GM12872 (cell line): ENCODE results near the gene MCAM.

Source experiments
- TF ChIP-seq, protein P1 (sequence below): IDR thresholded peaks from 3 replicates; pipeline ENCODE4 v1.5.1; 2011; ENCODE audit warnings: low read depth, mild to moderate bottlenecking, low read length, moderate library complexity; ENCODE audit not compliant: insufficient read depth

Gene MCAM

DNA sequence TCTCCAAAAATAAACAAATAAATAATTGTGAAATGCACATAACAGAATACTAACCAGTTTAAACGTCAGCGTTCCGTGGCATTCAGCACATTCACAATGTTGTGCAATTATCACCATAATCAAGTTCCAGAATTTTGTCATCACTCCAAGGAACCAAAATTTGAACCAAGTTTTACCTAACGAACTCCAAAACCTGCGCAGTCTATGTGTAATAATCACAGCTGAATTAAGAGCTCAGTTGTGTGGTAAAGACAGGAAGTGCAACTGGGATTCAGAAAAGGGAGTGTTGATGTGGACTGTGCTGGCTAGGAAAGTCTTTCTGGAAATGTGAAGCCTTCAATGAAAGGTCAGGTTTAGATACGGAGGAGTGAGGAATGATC is 5.4 kb upstream of the MCAM start:
- TF ChIP-seq, protein P1, sequence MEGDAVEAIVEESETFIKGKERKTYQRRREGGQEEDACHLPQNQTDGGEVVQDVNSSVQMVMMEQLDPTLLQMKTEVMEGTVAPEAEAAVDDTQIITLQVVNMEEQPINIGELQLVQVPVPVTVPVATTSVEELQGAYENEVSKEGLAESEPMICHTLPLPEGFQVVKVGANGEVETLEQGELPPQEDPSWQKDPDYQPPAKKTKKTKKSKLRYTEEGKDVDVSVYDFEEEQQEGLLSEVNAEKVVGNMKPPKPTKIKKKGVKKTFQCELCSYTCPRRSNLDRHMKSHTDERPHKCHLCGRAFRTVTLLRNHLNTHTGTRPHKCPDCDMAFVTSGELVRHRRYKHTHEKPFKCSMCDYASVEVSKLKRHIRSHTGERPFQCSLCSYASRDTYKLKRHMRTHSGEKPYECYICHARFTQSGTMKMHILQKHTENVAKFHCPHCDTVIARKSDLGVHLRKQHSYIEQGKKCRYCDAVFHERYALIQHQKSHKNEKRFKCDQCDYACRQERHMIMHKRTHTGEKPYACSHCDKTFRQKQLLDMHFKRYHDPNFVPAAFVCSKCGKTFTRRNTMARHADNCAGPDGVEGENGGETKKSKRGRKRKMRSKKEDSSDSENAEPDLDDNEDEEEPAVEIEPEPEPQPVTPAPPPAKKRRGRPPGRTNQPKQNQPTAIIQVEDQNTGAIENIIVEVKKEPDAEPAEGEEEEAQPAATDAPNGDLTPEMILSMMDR = no peak

DNA sequence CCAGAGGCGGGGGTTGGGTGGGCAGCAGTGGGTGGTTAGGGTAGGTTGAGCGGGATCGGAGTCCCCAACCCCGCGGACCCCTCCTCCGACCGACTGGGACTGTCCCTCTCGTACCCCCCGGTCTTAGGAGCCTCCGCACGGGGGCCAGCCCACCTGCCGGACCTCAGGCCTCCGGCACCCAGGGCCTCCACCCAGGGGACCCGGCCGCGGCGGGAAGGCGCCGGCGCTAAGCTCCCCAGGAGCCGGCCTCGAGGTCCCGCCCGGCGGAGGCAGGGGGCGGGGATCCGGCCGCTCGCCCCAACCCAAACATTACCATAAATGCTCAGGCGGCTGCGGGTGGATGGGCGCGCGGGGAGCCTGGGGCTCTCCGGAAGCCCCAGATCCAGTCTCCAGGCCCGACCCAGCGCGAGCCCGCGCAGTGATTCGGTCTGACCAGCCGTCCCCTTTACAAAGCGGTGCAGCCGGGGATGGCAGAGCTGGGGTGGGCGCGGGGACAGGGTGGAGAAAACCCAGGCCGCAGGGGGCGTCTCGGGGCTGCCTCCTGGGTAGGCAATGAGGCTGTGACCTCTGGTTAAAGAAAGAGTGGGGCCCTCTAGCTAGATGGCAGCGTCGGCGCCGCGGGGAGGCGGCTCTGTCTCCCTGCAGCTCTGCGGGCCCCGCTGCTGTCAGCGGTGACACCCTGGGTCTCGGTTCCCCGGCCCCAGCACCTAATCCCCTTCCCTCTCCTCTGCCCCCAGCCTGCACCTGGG is 4.0 kb upstream of the MCAM start:
- TF ChIP-seq, protein P1 = no peak; the same call in 2 of the 3 replicates

DNA sequence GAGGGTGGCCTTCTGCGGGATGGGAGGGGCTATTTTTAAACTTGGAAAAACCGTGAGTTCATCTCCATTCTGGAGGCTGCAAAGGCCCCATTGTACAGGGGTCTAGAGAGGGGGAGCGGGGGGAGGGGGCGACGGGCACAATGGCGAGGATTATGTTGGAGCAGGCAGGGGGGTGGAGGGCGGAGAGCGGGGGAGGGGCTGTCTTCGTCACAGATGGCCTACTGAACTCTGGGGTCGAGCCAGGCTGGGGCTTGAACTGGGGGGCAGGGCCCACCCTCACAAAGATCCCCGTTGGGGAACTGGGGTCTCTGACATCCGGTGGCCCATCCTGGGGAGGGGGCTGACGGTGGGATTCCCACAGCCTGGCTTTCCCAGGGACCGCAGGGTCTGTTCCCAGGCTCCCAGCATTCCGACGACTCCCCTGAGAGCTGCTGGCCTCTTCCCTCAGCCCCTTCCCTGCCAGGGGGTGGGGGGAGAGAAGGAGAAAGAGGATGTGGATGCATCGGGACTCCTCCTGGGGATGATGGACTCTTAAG is 3.4 kb upstream of the MCAM start:
- TF ChIP-seq, protein P1 = no peak

DNA sequence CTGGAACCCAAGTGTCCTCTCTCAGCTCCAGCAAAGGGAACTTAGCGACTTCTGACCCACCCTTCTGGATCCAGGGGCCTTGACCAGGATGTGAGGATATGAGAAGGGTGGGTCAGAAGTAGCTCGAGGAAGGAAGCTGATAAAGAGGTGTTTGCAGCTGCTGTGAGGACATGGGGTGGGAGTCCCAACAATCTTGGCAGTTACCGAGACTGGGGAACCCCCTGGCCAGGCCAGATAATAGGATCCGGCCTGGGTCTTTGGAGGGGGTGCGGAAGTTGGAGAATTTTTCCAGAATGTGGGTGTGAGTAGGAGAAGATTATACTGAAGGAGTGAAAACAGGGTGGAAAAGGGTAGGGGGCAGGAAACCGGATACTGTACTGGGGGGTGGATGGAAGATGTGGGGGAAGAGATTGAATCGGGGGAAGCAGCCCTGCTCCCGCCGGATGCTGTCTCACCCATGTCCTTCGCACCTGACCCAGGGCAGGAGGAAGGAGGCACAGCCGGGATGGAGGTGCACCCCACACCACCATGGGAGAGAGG is 2.8 kb upstream of the MCAM start:
- TF ChIP-seq, protein P1 = no peak

DNA sequence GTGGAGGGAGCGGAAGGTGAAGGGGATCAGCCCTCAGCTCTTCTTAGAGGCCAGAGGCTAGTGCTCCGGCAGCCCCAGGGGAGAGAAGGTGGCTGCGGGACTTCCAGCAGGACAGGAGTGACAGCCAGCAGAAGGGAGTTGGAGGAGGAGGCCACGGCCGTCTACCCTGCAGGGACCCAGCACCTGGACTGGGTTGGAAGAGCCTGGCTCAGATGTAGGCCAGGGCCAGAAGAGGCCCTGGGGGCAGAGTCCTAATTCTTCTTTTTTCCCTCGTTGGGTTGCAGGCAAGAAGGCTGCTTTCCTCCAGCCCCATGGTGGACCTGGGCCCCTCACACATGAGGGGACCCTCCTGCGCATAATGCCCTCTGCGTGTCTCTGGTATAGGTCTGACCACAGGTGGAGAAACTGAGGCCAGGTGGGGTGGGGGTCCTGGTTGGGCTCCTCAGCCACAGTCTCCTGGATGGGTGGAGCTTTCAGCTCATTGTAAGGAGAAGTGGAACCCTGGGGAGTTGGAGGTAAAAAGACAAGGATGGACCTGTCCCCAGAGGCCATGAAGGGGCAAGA is 2.3 kb upstream of the MCAM start:
- TF ChIP-seq, protein P1 = no peak

DNA sequence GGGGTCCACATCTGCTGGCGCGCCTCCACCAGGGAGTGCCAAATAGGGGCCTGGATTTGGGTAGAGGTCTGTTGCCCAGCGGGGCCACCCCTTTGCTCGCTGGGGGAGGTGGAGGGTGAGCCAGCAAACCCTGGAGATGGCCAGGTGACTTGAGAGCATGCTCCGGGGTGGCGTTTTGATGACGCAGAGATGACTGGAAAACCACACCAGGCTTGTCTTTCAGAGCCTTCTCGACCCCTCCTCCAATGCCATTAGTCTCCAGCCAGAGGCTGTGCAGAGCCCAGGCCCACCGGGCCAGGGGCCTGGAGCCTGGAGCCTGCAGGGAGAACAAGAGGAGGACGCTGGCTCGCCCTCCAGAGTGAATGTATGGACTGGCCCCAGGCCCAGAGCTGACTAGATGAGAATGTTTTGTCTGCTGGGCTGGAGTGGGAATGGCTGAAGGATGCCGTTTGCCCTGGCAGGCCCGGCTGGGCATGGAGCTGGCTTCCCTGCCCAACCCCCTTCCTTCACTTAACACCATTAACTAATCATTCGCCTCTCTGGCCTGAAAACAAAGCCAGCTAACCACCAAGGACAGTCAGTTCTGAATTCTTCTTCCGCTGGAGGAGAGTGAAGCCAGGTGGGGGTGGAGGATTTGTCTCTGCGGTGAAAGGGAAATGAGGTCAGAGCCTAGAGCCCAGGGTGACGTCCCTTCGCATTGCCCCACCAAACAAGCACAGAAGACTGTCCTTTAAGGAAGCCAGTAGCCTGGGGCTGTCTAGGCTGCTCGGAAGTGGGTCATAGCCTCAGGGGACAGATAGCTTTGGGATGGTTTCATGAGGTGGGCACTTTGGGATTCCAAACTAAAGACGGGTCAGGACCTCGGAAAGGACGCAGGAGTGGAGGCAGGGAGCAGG is 1.6 kb upstream of the MCAM start:
- TF ChIP-seq, protein P1 = no peak
